HG03571 (cell line): Measurements from ENCODE around the gene TTC28.

Experiments
- ATAC-seq: cut with Tn5 transposase; IDR thresholded peaks from one replicate; pipeline ENCODE4 v1.9.1; 2021; ENCODE audit not compliant: unreplicated experiment

Gene TTC28

GRCh38 chr22:28449041-28449440, 230.6 kb downstream of the TTC28 start:
- ATAC-seq: no peak

GRCh38 chr22:28448625-28449024, 231.0 kb downstream of the TTC28 start:
- no peak for ATAC-seq

GRCh38 chr22:28444659-28445058, 235.0 kb downstream of the TTC28 start:
- no peak for ATAC-seq

GRCh38 chr22:28443526-28443876, 236.1 kb downstream of the TTC28 start:
- ATAC-seq: no peak

- ATAC-seq: no peak
These were observed 236.7 kb downstream of the TTC28 start for GRCh38 chr22:28442711-28443525.

- no peak for ATAC-seq
These were observed 237.4 kb downstream of the TTC28 start for GRCh38 chr22:28442264-28442710.

GRCh38 chr22:28441720-28442263, 237.8 kb downstream of the TTC28 start:
- no peak for ATAC-seq

GRCh38 chr22:28440592-28441390, 238.8 kb downstream of the TTC28 start:
- ATAC-seq: no peak

- no peak for ATAC-seq
These were observed 241.4 kb downstream of the TTC28 start for GRCh38 chr22:28438183-28438768.

- ATAC-seq: no peak
These were observed 243.7 kb downstream of the TTC28 start for GRCh38 chr22:28435982-28436381.

- no peak for ATAC-seq
These were observed 244.4 kb downstream of the TTC28 start for GRCh38 chr22:28435140-28435768.

- ATAC-seq: no peak
These were observed 249.1 kb downstream of the TTC28 start for GRCh38 chr22:28430466-28431025.

- ATAC-seq: no peak
These were observed 249.9 kb downstream of the TTC28 start for GRCh38 chr22:28429711-28430110.

- no peak for ATAC-seq
These were observed 251.4 kb downstream of the TTC28 start for GRCh38 chr22:28428271-28428670.

GRCh38 chr22:28426346-28427132, 253.1 kb downstream of the TTC28 start:
- ATAC-seq: no peak

- ATAC-seq: no peak
These were observed 254.4 kb downstream of the TTC28 start for GRCh38 chr22:28425211-28425610.

GRCh38 chr22:28424427-28425080, 255.1 kb downstream of the TTC28 start:
- no peak for ATAC-seq

- no peak for ATAC-seq
These were observed 259.7 kb downstream of the TTC28 start for GRCh38 chr22:28419919-28420318.

- ATAC-seq: no peak
These were observed 261.6 kb downstream of the TTC28 start for GRCh38 chr22:28418008-28418407.
